SKM-1 treated with dmso at 0.1 percent for 144 hours (cell line): ENCODE results near the gene TMIGD2.
"Not testable (repeated sequence)": the region's sequence is repeated elsewhere in the genome, so short reads cannot be mapped to it uniquely, and the experiment has no call there.

ENCODE experiments used
- DNase-seq: peaks from one replicate; lab custom pipeline; 2025; ENCODE audit not compliant: unreplicated experiment; lab: John Stamatoyannopoulos, UW

TMIGD2 gene

DNA sequence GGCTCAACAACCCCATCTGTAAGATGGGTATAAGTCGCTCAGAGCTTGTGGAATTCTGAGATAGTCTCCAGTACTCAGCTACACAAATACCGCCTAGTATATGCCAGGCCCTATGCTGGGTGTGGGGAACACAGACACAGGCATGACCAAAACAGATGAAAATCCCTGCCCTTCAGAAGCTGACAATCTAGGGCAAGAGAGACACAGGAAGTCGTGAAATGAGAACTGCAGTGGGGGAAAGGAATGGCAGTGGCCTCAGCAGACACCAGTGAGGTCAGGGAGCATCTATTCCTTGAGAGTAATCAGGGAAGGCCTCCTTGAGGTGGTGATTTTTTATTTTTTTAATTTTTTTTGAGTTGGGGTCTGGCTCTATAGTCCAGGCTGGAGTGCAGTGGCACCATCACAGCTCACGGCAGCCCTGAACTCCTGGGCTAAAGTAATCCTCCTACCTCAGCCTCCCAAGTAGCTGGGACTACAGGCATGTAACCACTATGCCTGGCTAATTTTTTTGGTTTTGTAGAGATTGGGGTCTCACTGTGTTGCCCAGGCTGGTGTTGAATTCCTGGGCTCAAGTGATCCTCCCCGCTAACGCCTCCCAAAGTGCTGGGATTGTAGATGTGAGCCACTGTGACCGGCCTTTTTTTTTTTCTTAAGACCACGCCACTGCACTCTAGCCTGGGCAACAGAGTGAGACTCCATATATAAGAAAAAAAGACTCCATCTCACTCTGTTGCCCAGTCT, 3.2 kb downstream of the TMIGD2 start:
- DNase-seq = no peak

DNA sequence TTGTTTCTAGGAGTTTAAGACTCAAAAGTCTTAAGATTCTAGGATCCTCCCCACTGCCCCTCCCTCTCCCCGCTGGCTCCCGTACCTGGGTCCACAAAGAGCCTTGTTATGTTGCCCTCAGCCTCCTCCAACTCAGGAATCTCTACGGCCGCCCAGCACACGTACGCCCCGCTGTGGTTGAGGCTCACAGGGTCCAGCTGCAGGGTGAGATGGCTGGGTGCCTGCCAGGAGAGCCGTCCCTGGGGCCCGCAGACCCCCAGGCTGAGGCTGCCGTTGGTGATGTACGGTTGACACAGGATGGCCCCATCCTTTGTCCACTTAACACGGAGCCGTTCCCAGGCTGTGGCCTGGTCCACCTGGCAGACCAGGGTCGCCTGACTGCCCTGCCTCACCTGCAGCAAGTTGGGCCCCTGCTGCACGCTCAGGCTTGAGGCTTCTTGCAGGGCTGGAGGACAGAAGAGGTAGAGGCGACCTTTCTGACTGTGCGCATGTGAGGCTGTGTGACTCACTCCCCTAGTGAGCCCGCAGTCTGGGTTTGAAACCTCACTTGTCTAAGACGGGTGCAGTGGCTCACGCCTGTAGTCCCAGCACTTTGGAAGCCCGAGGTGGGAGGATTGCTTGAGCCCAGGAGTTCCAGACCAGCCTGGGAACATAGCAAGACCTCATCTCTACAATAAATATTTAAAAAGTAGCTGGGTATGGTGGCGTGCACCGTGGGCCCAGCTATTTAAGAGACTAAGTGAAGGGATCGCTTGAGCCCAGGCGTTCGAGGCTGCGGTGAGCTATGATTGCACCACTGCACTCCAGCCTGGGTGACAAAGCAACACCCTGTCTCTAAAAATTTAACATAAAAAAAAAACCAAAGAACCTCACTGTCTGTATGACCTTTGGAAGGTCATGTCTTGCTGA, 4.0 kb downstream of the TMIGD2 start:
- no peak for DNase-seq

DNA sequence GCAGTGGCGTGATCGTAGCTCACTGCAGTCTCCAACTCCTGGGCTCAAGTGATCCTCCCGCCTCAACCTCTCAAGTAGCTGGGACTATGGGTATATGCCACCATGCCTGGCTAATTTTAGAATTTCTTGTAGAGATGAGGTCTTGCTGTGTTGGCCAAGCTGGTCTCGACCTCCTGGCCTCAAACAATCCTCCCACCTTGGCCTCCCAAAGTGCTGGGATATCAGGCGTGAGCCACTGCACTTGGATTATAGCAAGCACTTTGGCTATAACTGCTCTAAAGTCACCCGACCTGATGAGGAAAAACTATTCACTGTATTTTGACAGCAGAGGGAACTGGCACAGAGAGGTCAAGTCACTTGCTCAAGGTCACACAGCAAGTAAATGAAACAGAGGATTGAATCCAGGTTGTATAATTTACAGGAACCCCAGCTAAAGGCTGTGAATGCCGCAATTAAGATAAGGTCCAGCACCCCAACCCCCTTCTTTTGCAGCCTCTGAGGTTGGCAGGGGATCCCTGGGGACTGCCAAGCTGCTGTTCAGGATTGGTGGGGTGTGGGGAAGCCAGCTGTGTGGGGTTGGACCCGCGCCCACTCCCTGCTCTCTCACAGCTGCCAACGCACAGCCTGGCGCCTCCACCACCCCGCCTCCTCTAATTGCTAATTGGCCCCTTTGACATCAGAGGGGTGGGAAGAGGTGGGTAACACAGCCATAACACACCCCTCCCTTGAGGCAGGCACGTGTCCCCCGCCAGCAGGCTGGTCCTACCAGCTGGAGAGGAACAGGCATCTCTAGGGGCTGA, 6.0 kb downstream of the TMIGD2 start:
- DNase-seq = no peak

DNA sequence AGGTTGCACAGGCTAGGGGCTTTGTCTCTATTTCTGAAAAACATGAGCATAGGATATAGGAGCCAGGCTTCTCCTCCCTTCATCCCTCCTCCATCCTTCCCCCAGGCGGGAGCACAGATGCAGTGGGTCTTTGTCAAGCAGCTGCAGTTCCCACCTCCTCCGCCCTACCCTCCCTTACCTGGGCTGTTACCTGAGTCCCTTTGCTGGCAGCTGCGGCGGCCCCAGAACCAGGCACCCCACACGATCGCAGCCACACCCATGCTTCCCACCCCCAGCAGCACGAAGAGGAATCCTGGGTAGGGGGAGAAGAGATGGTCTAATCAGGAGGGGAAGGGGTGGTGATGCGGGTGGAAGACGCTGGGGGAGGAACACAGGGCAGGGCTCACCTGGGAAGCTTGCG, 7.8 kb downstream of the TMIGD2 start:
- no peak for DNase-seq

DNA sequence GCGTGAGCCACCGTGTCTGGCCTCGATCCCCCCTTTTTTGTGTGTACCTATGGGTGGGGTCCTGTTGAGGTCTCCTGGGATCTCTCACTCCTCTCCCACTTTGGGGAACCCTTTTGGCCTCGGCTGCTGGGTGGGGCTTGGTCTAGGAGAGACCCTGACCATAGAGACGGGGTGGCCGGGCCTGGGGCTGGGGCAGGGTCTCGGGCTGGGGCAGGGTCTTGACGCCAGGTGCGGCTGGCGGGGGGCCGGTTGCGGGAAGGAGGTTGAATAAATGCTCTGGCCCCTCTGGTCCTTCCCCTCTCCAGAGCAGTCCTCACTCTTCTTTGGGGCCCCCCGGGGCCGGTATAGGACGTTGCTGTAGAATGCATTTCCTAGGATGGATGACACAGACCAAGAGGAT, 9.7 kb downstream of the TMIGD2 start:
- no peak for DNase-seq

DNA sequence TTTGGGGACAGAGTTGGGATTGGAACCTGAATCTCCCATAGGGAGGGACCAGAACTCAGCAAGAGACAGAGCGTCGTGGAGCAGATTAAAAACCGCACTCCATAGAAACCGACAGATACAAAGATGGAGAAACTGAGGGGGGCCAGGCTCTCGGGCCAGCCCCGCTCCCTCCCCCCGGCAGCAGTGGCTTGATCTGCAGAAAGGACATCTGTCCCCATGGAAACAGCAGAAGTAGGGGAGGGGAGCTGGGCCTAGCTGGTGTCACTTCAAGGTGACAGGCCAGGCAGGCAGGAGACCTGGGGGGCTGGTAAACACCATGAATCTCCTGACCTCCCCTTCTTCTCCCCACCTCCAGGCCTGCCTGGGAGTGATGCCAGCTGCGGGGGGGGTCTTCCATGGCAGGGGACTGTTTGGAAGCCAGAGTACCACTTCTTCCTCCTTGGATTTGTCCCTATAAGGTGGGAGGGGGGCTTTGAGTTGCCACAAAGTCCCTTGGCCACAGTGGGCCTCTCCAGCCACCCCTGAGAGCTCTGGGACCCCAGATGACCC, 10.9 kb downstream of the TMIGD2 start:
- no peak for DNase-seq

DNA sequence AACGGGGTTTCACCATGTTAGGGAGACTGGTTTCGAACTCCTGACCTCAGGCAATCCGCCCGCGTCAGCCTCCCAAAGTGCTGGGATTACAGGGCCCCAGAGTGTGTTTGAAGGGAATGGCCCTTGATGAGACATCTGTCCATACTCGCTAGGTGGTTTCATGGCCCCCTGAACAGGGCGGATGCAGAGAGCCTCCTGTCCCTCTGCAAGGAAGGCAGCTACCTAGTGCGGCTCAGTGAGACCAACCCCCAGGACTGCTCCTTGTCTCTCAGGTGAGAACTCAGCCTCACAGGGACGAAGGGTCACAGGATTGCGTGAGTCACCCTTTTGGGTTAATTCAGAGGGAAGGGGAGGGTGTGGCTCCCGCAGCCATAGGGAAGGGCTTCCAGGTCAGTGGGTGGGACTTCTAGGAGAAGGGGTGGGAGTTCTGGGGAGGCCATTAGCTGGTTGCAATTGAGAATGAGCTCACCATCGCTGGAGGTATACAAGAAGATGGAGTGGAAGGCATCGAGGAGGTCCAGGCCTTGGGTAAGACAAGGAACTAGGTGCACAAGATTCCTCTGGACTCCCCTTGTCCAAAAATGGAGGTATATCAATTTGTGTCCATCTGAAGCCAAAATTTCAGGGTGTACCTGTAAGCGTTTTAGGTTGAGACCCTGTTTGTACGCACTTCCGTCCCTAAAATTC, 14.0 kb downstream of the TMIGD2 start:
- no peak for DNase-seq

DNA sequence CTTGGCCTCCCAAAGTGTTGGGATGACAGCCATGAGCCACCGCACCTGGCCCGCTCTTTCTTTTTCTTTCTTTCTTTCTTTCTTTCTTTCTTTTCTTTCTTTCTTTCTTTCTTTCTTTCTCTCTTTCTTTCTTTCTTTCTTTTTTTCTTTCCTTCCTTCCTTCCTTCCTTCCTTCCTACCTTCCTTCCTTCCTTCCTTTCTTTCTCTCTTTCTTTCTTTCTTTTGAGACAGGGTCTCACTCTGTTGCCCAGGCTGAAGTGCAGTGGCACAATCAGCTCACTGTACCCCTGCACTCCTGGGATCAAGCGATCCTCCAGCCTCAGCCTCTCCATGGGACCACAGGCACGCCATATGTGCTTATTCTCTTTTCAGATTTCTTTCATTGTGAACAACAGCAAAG, 16.0 kb downstream of the TMIGD2 start:
- DNase-seq = not testable (repeated sequence)

DNA sequence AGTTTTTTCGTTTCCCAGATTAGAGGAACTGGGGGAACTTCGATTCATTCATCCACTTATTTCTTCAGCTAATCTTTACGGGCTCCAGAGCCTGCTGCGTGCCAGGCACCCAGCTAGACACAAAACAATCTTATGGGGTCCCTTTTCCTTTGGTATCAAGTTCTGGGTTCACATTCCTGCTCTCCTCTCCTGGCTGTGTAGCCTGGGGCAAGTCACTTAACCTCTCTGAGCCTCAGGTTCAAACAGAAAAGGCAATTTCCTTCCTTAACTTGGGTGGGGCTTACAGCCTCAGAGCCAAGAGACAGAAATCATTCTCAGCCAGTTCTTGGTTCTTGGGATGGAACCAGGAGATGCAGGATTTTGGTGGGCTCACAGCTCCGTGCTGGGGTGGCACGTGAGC, 17.2 kb downstream of the TMIGD2 start:
- DNase-seq = no peak

DNA sequence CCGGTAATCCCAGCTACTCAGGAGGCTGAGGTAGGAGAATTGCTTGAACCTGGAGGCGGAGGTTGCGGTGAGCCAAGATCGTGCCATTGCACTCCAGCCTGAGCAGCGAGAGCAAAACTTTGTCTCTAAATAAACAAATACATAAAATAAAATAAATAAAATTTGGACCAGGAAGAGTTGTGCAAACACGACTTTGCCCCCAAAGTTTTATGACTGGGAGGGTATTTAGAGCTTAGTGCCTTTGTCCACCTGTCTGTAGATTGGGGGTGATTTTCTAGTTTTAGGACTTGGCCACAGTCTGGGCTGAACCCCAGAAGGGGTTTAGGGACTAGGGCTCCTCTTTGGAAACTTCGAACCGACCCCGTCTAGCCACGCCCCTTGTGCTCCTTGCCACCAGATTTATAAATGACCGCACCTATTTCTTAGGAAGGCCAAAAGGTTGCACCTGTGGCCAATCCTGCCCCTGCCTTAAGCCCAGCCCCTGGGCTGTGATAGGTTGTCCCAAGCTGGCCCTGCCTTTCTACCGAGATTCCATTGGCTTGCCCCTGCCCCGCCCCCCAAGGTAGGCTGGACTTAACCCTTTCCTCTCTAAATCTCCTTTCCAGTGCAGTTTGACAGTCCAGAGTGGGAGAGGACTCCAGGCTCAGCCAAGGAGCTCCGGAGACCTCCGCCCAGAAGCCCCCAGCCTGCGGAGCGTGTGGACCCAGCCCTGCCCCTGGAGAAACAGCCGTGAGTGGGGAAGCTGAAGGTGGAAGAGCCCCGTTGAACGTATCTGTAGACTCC, 17.8 kb downstream of the TMIGD2 start:
- no peak for DNase-seq

DNA sequence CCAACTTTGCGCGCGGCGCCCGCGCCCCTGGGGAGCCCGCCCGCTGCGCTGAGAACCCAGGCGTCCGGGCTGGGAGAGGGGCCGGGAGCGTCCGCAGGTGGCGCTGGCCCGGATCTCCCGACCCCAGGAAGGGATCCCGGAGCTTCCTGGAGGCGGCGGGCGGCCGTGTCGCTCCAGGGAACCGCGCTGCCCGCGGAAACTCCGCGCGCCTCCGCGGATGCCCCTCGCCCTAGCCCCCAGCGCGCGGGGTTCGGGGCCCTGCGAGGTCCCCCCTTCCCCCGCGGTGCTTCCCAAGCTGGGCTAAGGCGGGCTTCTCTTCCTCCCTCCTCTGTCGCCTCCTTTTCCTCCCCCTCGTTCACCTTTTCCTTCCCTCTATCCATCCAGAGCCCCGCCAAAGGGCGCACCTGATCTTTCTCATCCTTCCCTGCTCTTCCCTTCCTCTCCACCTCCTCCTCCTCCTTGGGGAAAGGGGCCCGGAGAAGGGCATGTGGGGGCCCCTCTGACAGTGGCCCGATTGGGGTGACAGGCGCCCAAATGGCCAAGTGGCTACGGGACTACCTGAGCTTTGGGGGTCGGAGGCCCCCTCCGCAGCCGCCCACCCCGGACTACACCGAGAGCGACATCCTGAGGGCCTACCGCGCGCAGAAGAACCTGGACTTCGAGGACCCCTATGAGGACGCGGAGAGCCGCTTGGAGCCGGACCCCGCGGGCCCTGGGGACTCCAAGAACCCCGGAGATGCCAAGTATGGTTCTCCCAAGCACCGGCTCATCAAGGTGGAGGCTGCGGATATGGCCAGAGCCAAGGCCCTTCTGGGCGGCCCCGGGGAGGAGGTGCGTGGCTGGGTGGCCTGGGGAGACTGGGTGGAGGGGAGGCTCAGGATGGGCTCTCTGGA, 22.4 kb downstream of the TMIGD2 start:
- no peak for DNase-seq

DNA sequence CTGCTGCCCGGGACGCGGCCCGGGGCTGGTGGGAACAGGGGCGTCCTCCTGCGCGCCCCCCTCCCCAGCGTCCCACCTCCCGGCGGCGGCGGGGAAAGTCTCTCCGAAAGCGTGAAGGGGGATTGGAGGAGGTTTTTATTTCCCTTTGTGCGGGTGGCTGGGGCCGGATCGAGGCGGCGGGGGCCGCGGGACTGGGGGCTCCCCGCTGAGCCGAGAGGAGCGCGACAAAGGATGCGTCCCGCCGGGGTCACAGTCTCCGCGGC, 23.0 kb downstream of the TMIGD2 start:
- no peak for DNase-seq

DNA sequence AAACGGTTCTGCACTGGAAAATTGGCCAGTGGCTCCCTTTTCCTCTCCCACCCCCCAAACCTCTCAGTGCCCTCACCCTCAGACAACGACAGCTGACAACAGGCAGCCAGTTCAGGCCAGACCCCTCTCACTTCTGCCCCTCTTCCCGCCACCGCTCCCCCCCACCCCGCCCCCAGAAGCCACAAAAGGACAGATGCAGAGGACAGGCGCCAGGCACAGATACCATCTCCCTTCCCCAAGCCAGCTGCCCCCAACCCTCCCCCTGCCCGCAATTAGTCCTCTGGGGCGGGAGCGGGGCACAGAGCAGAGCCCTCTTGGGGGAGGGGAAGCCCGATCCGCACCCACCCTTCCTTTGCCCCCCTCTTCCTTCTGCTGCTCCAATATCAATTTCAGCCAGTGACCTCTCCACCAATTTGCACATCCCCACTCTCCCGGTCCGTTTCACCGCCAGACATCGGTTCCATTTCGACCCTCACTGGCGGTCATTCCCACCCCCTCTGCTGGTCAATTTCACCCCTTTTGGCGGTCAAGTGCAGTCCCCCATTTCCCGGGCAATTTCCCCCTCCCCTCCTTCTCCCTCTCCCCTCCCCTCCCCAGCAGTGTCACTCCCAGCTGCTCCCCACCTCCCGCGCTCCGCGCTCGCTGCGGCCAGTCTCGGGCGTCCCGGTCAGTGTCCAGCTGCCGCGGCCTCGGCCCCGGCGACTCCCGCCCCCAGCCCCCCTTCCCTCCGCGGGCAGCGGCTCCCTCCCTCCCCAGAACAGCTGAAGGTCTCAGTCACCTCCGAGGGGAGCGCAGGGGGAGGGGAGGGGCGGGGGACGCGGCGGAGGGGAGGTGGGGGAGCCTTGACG, 23.5 kb downstream of the TMIGD2 start, which contains the start of gene SHD:
Gene SHD, plus strand, starts transcription at position 848 of the 848 bp plus-strand sequence. CDS start 798 bp downstream, outside the sequence.
- DNase-seq = no peak

DNA sequence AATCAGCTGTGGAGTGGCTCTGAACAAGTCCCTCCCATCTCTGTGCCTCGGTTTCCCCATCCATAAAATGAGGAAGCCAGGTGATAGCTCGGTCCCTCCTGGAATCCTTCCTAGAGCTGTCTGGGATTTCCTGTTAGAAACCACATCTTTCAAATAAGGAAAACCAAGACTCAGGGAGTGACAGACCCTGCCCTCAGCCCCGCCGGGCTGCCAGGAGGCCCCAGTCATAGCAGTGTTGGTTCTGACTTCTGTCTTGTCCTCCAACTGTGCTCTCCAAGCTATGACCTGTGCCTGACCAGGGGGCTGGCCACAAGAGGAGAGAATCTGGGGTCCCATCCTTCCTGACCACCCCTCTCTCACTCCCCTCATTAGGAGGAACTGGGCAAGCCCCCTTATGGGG, 24.2 kb downstream of the TMIGD2 start:
- no peak for DNase-seq

DNA sequence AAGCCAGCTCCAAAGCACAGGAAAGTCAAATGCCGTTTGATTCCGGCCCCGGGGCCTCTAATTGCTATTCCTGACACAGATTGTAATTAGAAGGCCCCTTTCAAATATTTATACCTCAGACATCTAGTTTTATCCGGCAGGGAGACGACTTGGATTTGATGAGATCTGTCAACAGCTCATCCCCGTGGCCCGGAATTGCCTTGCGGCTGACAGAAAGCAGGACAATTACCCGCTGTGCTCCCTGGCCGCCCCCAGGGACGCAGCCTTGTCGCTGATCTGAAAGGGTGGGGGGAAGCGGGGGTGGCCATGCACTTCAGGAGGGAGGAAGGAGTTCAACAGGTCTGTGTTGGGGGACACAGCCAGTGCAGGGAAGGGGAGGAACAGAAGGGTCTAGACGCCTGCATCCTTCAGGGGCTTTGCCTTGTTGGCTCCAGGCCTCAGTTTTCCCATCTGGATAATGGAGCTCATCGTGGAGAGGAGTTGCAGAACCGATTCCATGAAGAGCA, 24.9 kb downstream of the TMIGD2 start:
- DNase-seq = no peak

DNA sequence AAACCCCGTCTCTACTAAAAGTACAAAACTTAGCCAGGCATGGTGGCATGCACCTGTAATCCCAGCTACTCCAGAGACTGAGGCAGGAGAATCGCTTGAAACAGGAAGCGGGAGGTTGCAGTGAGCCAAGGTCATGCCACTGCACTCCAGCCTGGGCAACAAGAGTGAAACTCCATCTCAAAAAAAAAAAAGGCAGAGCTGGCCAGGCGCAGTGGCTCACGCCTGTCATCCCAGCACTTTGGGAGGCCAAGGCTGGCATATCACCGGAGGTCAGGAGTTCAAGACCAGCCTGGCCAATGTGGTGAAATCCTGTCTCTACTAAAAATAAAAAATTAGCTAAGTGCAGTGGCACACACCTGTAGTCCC, 27.9 kb downstream of the TMIGD2 start:
- not testable (repeated sequence) for DNase-seq

DNA sequence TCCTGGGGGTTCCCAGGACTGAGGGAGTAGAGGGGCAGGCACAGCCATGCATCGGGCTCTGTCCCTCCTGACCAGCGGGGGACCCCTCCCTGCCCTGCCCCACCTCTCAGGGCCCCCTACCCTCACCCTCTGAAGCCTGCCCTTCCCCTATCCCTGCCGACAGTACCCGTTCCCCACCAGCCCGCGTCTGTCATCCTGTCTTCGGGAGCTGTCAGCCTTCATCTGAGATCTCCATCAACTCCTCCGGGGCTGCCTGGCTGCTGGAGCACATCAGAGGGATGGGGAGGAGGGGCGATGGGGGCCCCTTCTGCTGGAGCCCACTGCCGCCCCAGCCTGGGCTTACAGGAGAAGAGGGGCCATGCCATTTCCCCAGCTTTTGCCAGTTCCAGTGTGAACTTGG, 29.3 kb downstream of the TMIGD2 start:
- no peak for DNase-seq
